Inflammatory macrophage treated with lipopolysaccharide for 1 hour (primary cell): Measurements from ENCODE around the gene EID2B.

Source experiments
- DNase-seq, 2 donors: peaks; one replicate each; pipeline ENCODE4 v3.0.0-alpha.2; 2020 to 2022

The EID2B gene

DNA sequence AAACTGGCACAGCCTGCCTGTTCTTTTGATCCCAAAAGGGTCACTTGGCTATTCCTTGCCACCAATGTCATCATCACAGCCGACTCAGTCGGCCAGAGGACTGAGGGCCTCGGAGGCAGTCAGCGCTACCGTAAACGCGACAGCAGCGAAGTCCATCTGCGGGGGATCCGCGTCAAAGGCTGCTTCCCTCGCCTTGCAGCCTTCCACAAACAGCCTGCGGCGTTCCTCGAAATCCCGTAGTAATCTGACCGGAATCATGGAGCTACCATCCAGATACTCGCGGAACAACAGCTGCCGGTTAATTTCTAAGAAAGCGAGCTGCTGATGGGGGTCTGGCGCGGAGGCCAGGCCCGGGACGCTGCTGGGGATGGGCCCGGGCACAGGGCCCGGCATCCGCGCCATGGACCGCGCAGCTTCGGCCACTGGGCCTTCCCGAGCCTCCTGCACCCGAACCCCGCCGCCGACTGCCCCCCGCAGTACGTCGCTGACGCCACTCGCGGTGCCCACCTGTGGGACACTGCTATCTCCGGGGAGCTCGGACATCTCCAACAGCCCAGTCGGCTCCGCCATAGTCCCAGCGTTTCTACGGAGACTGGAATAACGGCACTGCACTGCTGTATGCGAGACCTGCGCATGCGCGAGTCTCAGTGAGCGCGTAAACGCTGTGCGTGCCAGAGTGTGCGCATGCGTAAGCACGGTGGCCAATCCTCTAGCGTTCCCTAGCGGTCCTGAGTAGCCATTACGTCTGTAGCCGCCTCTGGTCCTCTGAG is at the start of gene EID2B:
Gene EID2B, minus strand, starts transcription at position 620 of the 770 bp plus-strand sequence. Its CDS starts 50 bp downstream, at position 570.
- DNase-seq = peak; percentile 91 to 99

- DNase-seq = no peak
Observed at GRCh38 chr19:39582442-39582841, 49.8 kb upstream of the EID2B start.

DNA sequence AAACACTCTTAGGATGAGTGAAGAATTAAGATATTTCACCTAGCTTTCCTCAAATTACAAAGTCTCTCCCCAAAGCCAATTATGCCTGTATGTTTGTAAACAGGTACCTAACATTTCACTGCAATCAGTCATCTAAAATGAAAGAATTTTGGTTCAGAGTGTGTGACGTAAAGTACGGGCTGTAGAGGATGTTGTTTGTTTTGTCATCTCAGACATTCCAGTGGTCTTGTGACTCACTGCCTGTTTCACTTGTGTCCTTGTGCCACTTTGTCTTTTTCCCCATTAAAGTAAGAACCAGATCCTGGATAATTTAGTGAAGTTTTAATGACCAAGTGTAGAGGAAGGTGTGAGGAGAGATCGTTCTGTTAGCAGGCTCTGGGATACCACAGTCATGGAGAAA is 36.0 kb upstream of the EID2B start:
- DNase-seq = peak in 1 of 2 donors; percentile 6

- no peak for DNase-seq
Observed at GRCh38 chr19:39566064-39566463, 33.4 kb upstream of the EID2B start.

DNA sequence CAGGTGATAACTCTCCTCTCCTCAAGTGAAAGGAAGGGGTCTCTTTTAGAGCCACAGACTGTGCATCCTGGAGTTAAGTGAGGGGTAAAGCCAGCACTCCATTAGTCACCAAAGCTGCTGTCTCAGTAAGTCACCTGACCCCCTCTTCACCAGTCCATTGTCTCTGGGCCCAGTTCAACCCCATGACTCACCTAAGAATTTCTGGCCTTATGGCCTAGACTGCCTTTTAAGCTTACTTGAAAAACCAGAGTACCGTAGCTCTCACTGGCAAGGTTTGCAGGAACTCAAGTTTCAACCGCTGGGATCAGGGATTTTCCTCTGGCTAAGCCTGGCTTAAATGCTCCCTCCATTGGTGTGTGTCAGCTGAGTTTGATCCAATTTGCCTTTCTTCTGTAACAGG is 30.8 kb upstream of the EID2B start:
- no peak for DNase-seq

DNA sequence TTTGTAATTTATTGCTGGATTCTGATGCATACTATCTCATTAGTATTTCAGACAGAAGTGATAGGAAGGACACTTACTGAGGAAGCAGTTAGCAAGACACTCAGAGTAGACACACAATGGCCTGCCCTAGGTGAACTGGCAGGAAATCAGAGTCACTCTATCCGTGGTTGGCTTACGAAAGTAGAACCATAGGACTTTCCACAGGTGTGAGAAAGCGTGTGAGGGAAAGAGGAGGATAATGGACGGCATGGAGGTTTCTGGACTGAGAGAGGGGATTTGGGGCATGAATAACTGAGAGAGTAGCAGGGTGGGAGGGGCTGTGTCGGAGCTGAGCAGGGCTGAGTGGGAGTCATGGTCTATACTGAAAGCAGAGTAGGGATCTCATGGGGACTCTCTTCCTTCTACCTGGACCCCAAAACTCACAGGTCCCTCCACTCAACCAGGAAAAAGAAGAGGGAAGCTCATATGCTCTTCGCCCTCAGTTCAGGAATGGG is 26.0 kb upstream of the EID2B start:
- DNase-seq = no peak

GRCh38 chr19:39557811-39558623 is 25.4 kb upstream of the EID2B start:
- peak; percentile 30 to 46 for DNase-seq

DNA sequence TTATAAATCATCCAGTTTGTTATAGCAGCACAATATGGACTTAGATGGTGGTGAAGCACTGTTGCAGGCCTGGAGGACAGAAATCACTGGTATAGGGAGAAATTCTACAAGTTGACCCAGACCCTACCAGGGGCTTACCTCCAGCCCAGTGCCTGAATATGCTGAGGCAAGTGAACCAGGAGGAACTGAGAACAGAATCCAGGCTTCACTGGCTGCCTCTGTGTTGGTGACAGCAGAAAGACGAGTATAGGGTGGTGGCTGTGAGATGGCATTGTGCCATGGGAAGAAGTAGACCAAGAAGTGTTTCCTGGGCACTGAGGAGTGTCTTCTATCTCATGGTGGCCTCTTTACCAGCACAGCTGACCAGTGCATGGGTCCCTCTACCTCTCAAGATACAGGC is 23.2 kb upstream of the EID2B start:
- DNase-seq = no peak

GRCh38 chr19:39554701-39555311 is 22.2 kb upstream of the EID2B start:
- no peak for DNase-seq

- no peak for DNase-seq
Observed at GRCh38 chr19:39553082-39553652, 20.5 kb upstream of the EID2B start.

DNA sequence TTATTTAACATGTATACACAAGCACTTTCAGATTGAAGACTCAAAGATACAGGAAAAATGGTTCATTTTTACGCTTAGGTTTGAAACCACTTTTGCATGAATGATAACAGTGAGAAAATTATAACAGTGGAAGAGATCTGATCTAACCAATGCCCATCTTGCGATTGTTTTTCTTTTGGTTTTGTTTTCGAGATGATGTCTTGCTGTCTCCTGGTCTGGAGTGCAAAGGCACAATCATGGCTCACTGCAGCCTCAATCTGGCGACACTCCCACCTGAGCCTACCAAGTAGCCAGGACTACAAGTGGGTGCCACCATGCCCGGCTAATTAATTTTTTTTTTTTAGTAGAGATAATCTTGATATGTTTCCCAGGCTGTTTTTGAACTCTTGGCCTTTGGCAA is 17.5 kb upstream of the EID2B start:
- no peak for DNase-seq

DNA sequence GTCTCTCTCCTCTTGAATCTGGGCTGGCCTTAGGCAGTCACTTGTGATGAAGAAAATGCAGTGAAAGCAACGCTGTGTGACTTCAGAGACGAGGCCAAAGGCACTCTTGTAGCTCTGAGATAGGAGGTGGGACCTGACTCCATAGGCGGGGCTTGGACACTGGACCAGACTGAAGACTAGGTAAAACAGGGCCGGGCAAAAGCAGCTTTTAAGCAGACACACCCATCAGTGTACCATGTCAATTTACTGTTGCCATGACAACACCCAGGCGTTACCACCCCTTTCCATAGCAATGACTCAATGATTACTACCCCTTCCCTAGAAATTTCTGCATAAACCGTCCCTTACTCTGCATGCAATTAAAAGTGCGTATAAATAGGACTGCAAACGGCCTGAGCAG is 13.9 kb upstream of the EID2B start:
- no peak for DNase-seq

DNA sequence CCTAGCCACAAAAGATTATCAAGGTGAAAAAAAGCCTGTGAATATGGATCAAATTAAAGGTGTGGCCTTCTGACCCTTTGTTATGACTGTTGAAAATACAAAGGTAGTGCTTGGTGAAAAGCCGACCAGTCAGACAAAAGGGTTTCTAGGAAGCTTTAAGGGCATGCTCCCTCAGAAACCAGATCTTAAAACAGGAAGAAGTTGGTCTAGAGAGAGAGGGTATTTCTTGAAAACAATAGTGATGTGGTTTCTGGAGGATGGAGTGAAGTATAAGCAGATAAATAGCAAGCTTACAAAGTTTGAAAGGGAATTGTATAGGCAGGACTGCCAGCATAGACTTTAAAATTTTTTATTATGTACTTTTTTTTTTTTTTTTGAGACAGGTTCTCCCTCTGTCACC is 12.3 kb upstream of the EID2B start:
- DNase-seq = no peak

DNA sequence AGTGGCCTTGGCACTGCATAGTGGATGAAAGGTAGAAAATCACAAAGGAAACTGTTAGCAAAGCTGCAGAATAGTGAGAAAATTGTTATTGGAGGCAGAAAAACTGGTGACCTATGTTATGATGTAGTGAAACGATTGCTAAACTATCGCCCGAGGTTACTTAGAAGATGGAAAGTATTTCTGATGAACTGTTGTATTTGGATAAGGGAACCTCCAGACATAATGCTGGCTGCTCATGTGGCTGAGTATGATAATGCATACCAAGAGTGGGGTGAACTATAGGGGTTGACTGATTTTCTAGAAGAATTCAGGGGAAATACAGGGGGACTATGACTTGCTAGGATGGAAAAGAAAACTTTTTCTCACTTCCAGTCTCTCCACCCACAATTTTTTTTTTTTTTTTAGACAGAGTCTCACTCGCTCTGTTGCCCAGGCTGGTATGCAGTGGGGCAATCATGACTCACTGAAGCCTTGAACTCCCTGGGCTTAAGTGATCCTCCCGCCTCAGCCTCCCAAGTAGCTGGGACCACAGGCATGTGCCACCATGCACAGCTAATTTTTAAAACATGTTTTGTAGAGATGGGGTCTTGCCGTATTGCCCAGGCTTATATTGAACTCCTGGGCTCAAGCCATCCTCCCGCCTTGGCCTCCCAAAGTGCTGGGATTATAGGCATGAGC is 11.7 kb upstream of the EID2B start:
- peak in 1 of 2 donors; percentile 15 for DNase-seq

GRCh38 chr19:39543477-39543857 is 10.8 kb upstream of the EID2B start:
- no peak for DNase-seq

GRCh38 chr19:39542206-39542605 is 9.6 kb upstream of the EID2B start:
- no peak for DNase-seq

GRCh38 chr19:39540333-39540673 is 7.7 kb upstream of the EID2B start:
- DNase-seq = no peak

GRCh38 chr19:39539518-39540332 is 7.1 kb upstream of the EID2B start, which contains the start of gene EID2:
EID2 (minus strand) TSS chr19:39540161; CDS start chr19:39540079, 82 bp downstream.
- peak; percentile 92 to 95 for DNase-seq

DNA sequence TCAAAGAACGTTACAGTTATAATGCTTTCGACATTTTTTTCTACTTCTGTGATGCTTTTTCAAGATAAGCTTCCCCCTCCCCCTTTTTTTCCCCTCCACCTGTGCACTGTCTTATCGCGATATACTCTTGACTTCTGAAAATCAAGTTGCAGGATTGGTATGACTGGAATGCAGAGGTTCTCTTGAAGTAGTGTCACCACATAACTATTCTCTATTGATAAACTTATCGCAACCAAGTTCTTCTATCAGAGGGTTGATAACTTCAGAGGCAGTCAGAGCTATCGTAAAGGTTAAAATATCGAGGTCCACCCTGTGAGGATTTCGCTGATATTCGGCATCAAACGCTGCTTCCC is 6.5 kb upstream of the EID2B start:
- no peak for DNase-seq

DNA sequence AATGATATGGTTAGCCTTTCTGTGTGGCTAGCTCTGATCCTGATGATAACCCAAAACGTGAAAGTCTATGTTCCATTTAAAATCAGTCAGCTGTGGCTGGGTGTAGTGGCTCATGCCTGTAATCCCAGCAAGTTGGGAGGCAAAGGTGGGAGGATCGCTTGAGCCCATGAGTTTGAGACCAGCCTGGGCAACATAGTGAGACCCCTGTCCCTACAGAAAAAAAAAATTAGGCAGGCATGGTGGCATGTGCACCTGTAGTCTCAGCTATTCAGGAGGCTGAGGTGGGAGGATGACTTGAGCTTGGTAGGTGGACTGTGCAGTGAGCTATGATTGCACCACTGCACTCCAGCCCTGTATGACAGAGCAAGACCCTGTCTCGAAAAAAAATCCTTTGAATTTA is 1.1 kb upstream of the EID2B start:
- no peak for DNase-seq

DNA sequence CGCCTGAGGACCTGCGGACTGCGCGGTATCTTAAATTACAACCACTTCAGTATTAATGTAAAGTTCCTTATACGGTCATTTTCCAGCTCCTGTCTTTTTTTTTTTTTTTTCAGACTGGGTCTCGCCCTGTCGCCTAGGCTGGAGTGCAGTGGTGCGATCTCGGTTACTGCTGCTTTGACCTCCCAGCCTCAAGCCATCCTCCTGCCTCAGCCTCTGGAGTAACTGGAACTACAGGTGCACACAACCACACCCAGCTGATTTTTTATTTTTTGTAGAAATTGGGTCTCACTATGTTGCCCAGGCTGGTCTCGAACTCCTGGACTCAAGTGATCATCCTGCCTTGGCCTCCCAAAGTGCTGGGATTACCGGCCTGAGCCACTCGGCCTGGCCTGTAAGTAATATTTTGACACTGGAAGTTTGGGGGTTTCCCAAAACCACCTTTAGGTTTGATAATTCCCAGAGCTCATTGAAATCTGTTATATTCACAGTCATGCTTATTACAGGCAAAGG is 406 bp upstream of the EID2B start:
- DNase-seq = no peak

- DNase-seq = no peak
Observed at GRCh38 chr19:39531834-39532232, 819 bp downstream of the EID2B start.
